Stimulated activated CD8-positive, alpha-beta memory T cell treated with anti-CD3 and anti-CD28 coated beads, Interleukin-15, amount 100 ng/mL, for 4 hours (primary cell): ENCODE measurements around the gene CRK.
"Not testable (repeated sequence)": the region's sequence is repeated elsewhere in the genome, so short reads cannot be mapped to it uniquely, and the experiment has no call there.

ENCODE experiments used
- DNase-seq, 2 donors: peaks; one replicate each; pipeline ENCODE4 v3.0.0-alpha.2; 2020; ENCODE audit warnings: low read depth in 2 of 2

Gene CRK

DNA sequence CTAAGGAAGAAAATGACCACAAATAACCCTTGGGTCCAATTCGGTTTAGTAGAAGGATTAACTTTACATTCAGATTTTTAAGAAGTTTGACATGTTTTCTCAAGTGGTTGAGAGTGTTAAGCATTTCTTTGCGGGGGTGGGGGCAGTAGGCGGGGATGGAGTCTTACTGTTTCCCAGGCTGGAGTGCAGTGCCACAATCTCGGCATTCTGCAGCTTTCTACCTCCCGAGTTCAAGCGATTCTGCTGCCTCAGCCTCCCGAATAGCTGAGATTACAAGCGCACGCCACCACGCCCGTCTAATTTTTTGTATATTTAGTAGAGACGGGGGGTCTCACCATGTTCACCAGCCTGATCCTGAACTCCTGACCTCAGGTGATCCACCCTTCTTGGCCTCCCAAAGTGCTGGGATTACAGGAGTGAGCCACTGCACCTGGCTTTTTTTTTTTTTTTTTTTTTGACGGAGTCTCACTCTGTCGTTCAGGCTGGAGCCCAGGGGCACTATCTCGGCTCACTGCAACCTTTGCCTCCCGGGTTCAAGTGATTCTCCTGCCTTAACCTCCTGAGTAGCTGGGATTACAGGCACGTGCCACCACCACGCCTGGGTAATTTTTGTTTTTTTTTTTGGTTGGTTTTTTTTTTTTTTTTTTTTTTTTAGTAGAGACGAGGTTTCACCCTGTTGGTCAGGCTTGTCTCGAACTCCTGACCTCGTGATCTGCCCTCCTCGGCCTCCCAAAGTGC is 68.4 kb downstream of the CRK start:
- DNase-seq: not testable (repeated sequence)

DNA sequence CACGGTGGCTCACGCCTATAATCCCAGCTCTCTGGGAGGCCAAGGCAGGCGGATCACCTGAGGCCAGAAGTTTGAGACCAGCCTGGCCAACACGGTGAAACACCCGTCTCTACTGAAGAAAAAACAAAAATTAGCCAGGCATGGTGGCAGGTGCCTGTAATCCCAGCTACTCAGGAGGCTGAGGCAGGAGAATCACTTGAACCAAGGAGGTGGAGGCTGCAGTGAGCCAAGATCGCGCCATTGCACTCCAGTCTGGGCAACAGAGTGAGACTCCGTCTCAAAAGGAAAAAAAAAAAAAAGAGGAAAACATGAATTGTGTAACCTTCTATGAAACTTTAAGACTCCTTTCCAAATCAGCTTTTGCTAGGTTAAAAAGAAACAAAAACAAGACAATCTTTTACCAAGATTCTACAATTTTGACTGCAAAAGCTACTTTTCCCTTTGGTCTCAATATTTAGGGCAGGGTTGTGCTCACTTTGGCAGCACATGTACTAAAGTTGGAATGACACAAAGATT is 69.3 kb downstream of the CRK start:
- not testable (repeated sequence) for DNase-seq

DNA sequence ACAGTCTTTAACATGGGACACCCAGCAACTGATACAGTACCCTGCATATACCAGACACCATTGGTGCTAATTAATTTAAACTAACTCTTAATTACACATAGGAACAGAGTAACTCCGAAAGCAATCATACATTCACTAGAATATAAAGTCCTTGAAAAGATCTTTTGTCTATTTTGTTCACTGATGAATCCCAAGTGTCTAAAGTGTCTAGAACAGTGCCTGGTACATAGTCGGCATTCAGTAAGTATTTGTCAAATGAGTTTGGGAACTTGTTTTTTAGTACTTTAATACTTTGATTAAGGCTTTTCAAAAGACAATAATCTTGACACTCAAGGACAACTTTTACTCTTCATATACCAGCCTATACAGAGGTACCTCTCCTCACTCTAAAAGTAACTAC is 69.8 kb downstream of the CRK start:
- DNase-seq: no peak

DNA sequence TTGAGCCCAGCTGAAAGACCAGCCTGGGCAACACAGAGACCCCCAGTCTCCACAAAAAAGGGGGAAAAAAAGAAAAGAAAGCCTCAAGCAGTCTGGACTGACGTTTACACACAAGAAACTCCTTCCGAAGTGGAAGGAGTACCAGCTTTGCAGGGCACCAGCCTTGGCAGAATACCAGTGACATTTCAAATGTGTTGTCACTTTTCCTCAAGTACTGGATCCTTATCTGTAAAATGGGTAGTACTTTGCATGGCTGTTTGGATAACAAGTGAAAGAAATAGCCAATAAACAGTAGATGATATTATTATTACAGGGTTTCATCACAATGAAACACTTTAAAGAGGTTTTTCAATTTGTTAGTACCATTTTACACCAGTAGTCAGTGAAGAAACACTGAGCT is 70.2 kb downstream of the CRK start:
- no peak for DNase-seq

DNA sequence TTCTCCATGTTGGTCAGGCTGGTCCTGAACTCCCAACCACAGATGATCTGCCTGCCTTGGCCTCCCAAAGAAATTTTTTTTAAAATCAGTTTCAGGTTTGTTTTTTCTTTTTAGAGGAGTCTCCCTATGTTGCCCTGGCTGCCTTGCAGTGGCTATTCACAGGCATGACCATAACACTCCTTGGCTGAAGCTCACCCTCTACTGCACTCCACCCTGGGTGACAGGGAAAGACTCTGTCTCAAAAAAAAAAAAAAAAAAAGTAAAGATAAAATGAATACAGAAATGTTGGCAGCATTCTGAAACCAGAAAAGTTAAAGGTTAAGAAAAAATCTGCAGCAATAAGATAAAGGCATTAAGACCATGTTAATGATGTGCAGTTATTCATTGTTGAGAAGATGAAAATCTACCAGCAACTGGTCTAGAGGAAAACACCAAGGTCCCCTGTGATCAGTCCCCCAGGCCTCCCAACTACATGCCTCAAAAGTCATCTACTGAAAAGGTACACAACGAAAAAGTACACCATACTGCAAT is 71.1 kb downstream of the CRK start:
- DNase-seq: no peak

DNA sequence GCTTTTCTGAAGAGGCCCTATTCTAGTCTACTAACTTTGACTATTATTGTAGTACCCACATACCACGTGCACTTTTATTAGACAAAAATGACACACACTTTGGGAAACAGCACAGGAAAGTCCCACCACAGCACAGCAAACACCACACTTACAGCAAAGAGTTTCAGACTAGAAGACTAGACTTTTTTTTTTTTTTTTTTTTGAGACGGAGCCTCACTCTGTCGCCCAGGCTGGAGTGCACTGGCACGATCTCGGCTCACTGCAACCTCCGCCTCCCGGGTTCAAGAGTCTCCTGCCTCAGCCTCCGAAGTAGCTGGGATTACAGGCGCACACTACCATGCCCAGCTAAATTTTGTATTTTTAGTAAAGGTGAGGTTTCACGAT is 76.1 kb downstream of the CRK start:
- no peak for DNase-seq

DNA sequence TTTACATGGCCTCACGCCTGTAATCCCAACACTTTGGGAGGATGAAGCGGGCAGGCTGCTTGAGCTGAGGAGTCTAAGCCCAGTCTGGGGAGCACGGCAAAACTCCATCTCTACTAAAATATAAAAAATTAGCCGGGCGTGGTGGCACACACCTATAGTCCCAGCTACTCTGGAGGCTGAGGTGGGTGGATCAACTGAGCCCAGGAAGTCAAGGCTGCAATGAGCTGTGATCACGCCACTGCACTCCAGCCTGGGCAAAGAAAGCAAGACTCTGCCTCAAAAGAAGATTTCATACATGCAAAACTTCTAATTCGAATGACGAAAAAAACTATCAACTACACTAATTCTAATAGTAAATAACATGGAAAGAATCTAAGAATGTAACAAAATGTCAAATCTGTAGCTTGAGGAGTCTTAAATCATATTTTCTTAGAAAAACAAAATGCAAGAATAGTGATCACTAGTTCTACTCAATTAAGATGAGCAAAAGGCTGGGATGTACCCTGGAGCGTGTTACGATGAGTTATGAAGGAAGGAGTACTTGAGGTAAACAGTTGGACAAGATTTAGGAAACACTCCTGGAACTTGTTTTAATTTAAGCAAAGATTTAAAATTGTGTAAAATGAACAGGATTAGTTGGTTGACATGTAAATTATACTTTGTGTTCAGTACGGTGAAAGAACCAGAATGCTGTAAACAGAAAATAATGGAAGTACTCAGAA is 76.7 kb downstream of the CRK start:
- DNase-seq: no peak

DNA sequence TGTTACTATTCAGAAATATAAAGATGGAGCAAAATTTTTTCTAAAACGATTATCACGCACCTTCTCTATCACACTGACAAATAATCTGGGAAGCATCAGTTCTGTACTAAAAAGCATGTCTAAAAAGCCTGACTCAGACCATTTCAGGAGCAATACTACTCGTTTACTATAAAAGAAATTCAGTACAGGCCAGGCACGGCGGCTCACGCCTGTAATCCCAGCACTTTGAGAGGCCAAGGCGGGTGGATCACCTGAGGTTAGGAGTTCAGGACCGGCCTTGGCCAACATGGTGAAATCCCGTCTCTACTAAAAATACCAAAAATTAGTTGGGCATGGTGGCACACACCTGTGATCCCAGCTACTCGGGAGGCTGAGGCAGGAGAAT is 77.6 kb downstream of the CRK start:
- not testable (repeated sequence) for DNase-seq

DNA sequence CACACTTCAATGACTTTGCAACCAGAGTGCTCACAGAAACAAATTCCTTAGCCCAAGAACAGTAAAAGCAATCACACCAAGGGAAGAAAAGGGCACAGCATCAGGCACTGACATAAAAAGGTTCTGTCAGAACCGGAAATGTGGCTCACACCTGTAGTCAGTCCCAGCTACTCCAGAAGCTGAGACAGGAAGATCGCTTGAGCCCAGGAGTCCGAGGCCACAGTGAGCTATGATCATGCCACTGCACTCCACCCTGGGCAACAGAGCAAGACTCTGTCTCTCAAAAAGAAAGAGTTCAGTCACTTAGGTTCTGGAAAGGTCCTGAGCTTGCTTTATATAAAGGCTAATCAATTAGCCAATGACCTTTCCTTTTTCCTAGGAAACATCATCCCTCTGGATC is 78.7 kb downstream of the CRK start:
- no peak for DNase-seq

DNA sequence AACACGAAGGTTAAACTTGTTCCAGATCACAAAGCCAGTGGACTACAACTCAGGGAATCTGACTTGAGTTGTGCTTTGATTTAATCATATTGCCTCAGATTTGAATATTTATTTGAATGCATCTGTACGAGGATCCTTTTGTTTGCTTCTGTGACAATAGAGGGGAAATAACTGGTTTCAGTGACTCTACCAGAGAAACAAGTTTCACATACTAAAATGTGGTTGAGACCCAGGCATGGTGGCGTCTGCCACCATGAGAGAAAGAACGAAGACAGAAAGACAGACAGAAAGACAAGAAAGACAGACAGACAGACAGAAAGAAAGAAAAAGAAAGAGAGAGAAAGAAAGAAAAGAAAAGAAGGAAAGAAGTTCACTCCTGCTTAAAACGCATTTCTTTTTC is 80.0 kb downstream of the CRK start:
- DNase-seq: no peak

DNA sequence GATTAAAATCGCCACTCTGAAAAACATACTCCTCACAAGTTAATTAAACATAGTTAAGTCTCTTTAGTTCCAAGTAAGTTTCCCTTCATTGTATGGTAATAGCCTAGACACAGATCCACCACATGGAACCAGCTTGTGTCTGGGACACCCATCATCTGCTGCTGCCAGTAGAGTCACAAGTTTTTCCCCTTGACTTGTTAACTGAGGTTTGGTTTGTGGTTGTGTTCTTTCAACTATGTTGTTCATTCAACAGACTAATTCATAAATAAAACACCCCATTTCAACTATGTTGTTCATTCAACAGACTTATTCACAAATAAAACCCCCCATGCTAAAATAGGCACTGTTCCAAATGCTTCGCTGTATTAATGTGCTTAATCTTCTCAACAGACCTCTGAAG is 80.4 kb downstream of the CRK start:
- DNase-seq: no peak

DNA sequence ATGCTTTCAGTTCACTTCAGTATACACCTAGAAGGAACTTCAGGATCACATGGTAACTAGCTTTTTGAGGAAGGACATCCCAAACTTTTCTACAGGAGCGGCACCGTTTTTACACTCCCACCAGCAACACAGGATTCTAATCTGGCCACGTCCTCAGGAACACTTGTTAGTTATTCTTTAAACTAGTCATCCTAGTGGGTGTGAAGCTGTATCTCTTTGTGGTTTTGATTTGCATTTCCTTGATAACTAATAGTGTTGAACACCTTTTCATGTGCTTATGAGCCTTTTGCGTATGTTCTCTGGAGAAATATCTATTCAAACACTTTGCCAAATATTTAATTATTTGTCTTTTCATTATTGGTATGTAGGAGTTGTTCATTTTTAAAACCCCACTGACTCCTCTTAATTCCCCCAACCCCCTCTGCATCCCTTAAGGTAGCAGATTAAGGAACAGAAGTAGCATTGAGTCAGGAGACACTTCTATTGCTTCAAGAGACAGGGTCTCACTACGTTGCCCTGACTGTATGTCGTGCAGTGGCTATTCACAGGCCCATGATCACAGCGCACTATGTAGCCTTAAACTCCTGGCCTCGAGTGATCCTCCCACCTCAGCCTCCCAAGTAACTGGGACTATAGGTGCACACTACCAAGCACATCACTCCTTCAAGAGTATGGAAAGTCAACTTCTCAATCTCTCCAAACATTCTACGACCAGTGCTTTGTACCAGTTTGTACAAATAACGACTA is 81.4 kb downstream of the CRK start:
- no peak for DNase-seq

DNA sequence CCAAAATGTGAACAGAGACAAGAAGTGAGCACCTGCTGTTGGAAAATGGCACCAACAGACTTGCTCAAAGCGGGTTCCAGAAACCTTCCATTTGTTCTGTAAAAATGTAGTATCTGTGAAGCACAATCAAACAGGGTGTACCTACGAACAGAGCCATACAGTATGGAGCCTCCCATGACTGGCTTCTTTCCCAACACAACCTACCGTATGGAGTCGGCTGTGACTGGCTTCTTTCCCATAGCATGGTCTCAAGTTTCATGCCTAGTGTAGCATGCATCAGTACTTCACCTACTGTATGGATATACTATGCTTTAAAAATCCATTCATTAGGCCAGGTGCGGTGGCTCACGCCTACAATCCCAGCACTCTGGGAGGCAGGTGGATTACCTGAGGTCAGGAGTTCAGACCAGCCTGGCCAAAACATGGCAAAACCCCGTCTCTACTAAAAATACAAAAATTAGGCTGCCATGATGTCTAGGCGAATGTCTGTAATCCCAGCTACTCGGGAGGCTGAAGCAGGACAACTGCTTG is 82.3 kb downstream of the CRK start:
- DNase-seq: no peak

DNA sequence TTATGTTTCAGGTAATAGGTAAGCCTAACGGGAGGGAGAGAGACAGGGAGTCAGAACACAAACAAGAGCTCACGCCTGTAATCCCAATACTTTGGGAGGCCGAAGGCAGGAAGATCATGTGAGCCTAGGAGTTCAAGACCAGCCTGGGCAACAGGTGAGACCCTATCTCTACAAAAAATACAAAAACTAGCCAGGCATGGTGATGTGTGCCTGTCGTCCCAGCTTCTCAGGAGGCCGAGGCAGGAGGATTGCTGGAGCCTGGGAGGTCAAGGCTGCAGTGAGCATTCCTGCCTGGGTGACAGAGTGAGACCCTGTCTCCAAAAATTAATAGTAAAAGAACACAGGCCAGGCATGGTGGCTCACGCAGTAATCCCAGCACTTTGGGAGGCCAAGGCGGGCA is 83.4 kb downstream of the CRK start:
- DNase-seq: no peak

DNA sequence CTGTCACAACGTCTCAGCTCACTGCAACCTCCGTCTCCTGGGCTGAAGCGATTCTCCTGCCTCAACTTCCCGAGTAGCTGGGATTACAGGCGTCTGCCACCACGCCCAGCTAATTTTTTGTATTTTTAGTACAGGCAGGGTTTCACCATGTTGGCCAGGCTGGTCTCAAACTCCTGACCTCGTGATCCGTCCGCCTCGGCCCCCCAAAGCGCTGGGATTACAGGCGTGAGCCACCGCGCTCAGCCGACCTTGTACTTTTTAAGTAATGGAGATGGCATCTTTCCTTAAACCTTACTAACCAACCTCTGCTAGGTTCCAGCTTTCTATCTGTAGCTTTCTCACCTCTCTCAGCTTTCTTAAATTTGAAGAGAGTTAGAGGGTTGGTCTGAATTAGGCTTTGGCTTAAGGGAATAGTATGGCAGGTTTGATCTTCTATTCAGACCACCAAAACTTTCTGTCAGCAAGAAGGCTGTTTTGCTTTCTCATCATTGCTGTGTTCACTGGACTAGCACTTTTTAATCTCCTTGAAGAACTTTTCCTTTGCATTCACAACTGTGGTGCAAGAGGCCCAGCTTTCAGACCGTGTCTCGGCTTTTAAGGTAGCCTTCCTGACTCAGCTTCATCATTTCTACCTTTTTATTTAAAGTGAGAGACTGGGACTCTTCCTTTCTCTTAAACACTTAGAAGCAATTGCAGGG is 84.0 kb downstream of the CRK start:
- DNase-seq: no peak
